Ovary (tissue), 9 donors: ENCODE results near the gene MAMLD1. TPM values are rescaled to one million over a fixed set of nuclear protein-coding genes. Genes with fewer than 3 reads are reported as not detected.

Experiments used
- DNase-seq, 5 donors: peaks; one replicate each; pipeline ENCODE4 v3.0.0-alpha.2; 2019 to 2020
- H3K27ac ChIP-seq, 2 donors: fragments of 200-600 bp; one replicate each; pipeline versions ENCODE4 v1.5.1 to v1.8.0; 2019 to 2022
- H3K27me3 ChIP-seq: fragments of 200-600 bp; one replicate; pipeline ENCODE4 v1.8.0; 2022
- H3K36me3 ChIP-seq: fragments of 200-600 bp; sonication (generic); one replicate; pipeline ENCODE4 v1.5.1; 2019
- H3K4me1 ChIP-seq: one replicate; pipeline ENCODE4 v1.8.1; 2013; ENCODE audit warnings: mild to moderate bottlenecking, moderate library complexity; ENCODE audit not compliant: insufficient read depth
- H3K4me3 ChIP-seq: fragments of 200-600 bp; sonication (generic); one replicate; pipeline ENCODE4 v1.5.1; 2017
- H3K9me3 ChIP-seq, 2 donors: fragments of 200-600 bp in 1 of 2; sonication (generic) in 1 of 2; one replicate each; pipeline versions ENCODE4 v1.5.1 to v1.8.1; 2013 to 2019; ENCODE audit warnings: mild to moderate bottlenecking in 1 of 2, moderate library complexity in 1 of 2
- EP300 ChIP-seq: sonication (generic); formaldehyde crosslinking; IDR thresholded peaks from one replicate; pipeline ENCODE4 v1.6.1; 2017; ENCODE audit warnings: antibody characterized with exemption
- POLR2A ChIP-seq: fragments of 450-650 bp; IDR thresholded peaks from one replicate; pipeline ENCODE4 v1.6.1; 2017; ENCODE audit warnings: antibody characterized with exemption, mild to moderate bottlenecking, moderate library complexity
- WGBS, 3 donors: extraction: QIAGEN DNeasy Blood & Tissue Kit in 1 of 3; methylation state at CpG; one replicate each; pipeline versions ENCODE4 v1.1.5 to v1.1.7; 2013 to 2017; 5-methylcytosine and 5-hydroxymethylcytosine counted together
- intact Hi-C, 4 donors: fragments of 100-400 bp; cut with DNase I; formaldehyde crosslinking; loops; one replicate each; pipeline versions ENCODE4 v1.11.0 to v1.15.1; 2022 to 2023
- polyA plus RNA-seq, 2 donors: library from polyadenylated mRNA; stranded (reverse); fragments of 200-250 nt in 1 of 2; fragments of 350-450 nt in 1 of 2; fragmentation: Illumina TruSeq in 1 of 2; extraction: RNeasy Lipid Tissue Mini Kit (QIAGEN cat#74804) in 1 of 2; gene quantifications; one replicate each; pipeline ENCODE4 v1.2.3, GENCODE V29; 2013 to 2014
- total RNA-seq, 7 donors: library from RNA; depleted of rRNA in 2 of 7; stranded (reverse); fragments of >200 nt in 2 of 7; fragmentation: NEBNext Ultra II Directional in 3 of 7; extraction: Animal tissue kit (Norgen Biotek cat#: 25700) in 3 of 7; gene quantifications; one replicate each; pipeline versions ENCODE4 v1.1.0 to v1.2.4, GENCODE V29; 2016 to 2023
- TF ChIP-seq, protein P1 (sequence below), 3 donors: fragments of 450-650 bp in 2 of 3; fragments of 200-600 bp in 1 of 3; IDR thresholded peaks; one replicate each; pipeline versions ENCODE4 v1.5.1 to v1.8.0; 2016 to 2022; ENCODE audit warnings: antibody characterized with exemption in 3 of 3, mild to moderate bottlenecking in 1 of 3
- donor health status: DM: no; HTN: no; CAD: no; lungs with moderate emphysema.
- donor health status: DM: no; HTN: no; CAD: no.
- donor health status: Bipolar disorder and iron deficiency.
- donor health status: DM: yes; HTN: yes; CAD: no.
- donor health status: DM: no; HTN: no; CAD: no.
- donor health status: DM: yes; HTN: yes; CAD: no.

MAMLD1 gene
- total and polyA plus RNA-seq, 9 donors, result 7.1 to 37.9 (median 20.7) TPM

- Histone ChIP-seq H3K27ac (no peak overlapping the region), H3K4me1 (peaks cover 3% of the 10 kb centered on the region), H3K4me3 (no peak overlapping the region), H3K9me3 (no peaks in the 10 kb centered on the region), H3K27me3 (no peaks in the 10 kb centered on the region), H3K36me3 (no peaks in the 10 kb centered on the region)
- 66 to 92% (median 85%) methylated on average over 3 of the region's 3 CpGs for WGBS, 3 donors
- intact Hi-C loops, result no loop called here
- TF ChIP-seq, protein P1, sequence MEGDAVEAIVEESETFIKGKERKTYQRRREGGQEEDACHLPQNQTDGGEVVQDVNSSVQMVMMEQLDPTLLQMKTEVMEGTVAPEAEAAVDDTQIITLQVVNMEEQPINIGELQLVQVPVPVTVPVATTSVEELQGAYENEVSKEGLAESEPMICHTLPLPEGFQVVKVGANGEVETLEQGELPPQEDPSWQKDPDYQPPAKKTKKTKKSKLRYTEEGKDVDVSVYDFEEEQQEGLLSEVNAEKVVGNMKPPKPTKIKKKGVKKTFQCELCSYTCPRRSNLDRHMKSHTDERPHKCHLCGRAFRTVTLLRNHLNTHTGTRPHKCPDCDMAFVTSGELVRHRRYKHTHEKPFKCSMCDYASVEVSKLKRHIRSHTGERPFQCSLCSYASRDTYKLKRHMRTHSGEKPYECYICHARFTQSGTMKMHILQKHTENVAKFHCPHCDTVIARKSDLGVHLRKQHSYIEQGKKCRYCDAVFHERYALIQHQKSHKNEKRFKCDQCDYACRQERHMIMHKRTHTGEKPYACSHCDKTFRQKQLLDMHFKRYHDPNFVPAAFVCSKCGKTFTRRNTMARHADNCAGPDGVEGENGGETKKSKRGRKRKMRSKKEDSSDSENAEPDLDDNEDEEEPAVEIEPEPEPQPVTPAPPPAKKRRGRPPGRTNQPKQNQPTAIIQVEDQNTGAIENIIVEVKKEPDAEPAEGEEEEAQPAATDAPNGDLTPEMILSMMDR (IDR thresholded peaks at IDR 0.05), result no peak
- TF ChIP-seq EP300 (no peak), POLR2A (no peak)
- no peak for DNase-seq
These were observed 88.8 kb downstream of the MAMLD1 start for GRCh38 chrX:150451953-150452352.

DNA sequence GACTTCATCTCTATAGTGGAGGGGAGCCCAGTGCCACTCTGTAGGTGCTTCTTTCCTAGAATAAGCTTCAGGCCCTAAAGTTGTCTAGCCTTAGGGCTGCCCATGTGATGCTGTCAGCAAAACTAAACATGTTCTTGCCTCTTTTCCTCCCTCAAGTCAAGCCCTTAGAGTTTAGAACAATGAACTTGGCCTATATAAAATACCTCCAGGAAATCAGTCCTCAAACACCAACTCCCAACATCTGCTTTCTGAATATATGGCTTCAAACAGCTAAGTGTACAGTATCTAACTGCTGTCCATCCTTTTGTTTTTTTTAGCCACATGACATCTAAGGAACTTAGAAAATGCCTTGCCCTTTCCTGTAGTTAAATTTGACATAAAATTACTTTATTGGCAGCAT, 91.0 kb downstream of the MAMLD1 start:
- H3K36me3 ChIP-seq, result no peaks in the 10 kb centered on the region
- H3K27ac ChIP-seq, result no peak overlapping the region
- TF ChIP-seq POLR2A (no peak), EP300 (no peak)
- TF ChIP-seq, protein P1 (IDR thresholded peaks at IDR 0.05), result no peak
- H3K4me3 ChIP-seq, result no peak overlapping the region
- no peak for DNase-seq
- intact Hi-C loops, result no loop called here
- no peaks in the 10 kb centered on the region for H3K9me3 ChIP-seq
- H3K27me3 ChIP-seq, result no peaks in the 10 kb centered on the region
- peaks cover 3% of the 10 kb centered on the region for H3K4me1 ChIP-seq

DNA sequence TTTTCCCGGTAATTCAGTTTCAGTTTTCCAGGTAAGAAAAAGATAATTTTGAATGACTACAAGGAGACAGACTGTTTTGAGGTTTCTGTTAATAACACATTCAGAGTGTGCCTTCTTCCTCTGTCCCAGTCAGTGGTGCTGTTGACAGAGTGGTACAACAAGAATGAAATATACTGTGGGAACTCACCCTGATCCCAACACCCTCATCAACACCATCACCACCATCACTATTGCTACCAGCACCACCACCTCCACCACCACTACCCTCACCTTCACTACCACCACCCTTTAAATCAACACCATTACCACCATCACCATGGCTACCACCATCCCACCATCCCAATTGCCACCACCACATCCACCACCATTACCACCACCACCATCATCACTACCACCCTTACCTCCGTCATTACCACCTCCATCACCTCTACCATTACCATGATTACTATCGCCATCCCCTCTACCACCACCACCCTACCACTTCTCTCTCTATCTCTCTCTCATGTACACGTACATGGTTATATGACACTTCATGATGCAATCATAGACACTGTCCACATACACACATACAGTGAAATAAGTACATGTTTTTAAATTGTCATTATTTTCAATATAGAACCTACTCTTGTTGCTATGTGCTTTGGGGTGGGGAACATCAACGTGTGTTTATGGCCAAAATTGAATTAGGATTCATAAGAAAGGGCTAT, 91.5 kb downstream of the MAMLD1 start:
- peaks cover 3% of the 10 kb centered on the region for H3K4me1 ChIP-seq
- H3K36me3 ChIP-seq, result no peaks in the 10 kb centered on the region
- intact Hi-C loops, result no loop called here
- H3K27ac ChIP-seq, result no peak overlapping the region
- H3K27me3 ChIP-seq, result no peaks in the 10 kb centered on the region
- DNase-seq, result no peak
- H3K9me3 ChIP-seq, result no peaks in the 10 kb centered on the region
- TF ChIP-seq POLR2A (no peak), EP300 (no peak)
- TF ChIP-seq, protein P1 (IDR thresholded peaks at IDR 0.05), result no peak
- 61 to 76% (median 76%) methylated on average over 5 of the region's 5 CpGs for WGBS, 3 donors
- H3K4me3 ChIP-seq, result no peak overlapping the region

DNA sequence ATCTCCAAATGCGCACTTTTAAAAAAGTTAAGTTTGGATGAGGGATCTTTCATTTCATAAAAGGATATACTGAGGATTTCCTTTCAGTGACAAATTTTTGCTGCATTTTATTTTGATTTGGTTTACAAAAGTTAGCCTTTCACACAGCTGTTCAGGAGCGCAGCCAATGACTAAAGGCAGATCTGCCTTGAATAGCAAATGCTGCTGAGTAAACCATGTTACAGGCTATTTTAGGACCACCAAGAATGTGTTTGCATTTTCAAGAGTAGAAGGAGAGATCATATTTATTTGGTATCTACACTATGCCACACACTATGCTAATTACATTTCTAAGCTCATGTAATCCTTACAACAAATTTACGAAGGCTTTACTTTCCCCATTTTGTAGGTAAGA, 92.1 kb downstream of the MAMLD1 start:
- intact Hi-C loops, result no loop called here
- H3K36me3 ChIP-seq, result no peaks in the 10 kb centered on the region
- 42 to 62% (median 42%) methylated on average over 3 of the region's 3 CpGs for whole genome bisulfite sequencing, 3 donors
- no peak overlapping the region for H3K4me3 ChIP-seq
- TF ChIP-seq, protein P1 (IDR thresholded peaks at IDR 0.05), result no peak
- TF ChIP-seq POLR2A (no peak), EP300 (no peak)
- H3K4me1 ChIP-seq, result peaks cover 3% of the 10 kb centered on the region
- no peaks in the 10 kb centered on the region for H3K27me3 ChIP-seq
- DNase-seq, result no peak
- H3K9me3 ChIP-seq, result no peaks in the 10 kb centered on the region
- no peak overlapping the region for H3K27ac ChIP-seq
